Endothelial cell of umbilical vein (primary cell): ENCODE data around the gene FAM53B. TPM values are rescaled to one million over a fixed set of nuclear protein-coding genes. Genes with fewer than 3 reads are reported as not detected.

ENCODE experiments used
- BruUV-seq: library from RNA; stranded (reverse); fragments of 400-500 nt; replicated peaks from 2 replicates; lab custom pipeline; 2021; lab: Mats Ljungman, UMichigan
- CTCF ChIA-PET: fragments of 300-600, 350-600 bp; sonication (Branson Sonifier 250); formaldehyde crosslinking; loops from one replicate; lab custom pipeline; 2021; ENCODE audit warnings: antibody characterized with exemption, inconsistent platforms; lab: Charles Lee
- POLR2A ChIA-PET: fragments of 300-600, 350-600 bp; sonication (Branson Sonifier 250); formaldehyde crosslinking; loops from one replicate; lab custom pipeline; 2021; ENCODE audit warnings: antibody characterized with exemption, inconsistent platforms; lab: Charles Lee
- DNase-seq: peaks from one replicate; pipeline ENCODE4 v3.0.0-alpha.2; 2011; ENCODE audit warnings: low read depth, low spot score
- FAIRE-seq: peaks from 2 replicates; lab custom pipeline; 2011; peaks lifted over from hg19 to GRCh38; lab: Jason Lieb, UNC
- H2AFZ ChIP-seq: 2 replicates; pipeline ENCODE4 v1.6.0; 2012; ENCODE audit warnings: low read depth, low read length, control low read depth, inconsistent platforms
- H3K27ac ChIP-seq: 2 replicates; pipeline ENCODE4 v1.5.1; 2011; ENCODE audit warnings: low read depth, mild to moderate bottlenecking, control low read depth, low read length, moderate library complexity; ENCODE audit not compliant: insufficient read depth
- H3K27me3 ChIP-seq, 2 experiments: 2 replicates each; pipeline versions ENCODE4 v1.6.0 to v1.6.1; 2011; ENCODE audit warnings: low read length in 2 of 2, mixed read lengths in 1 of 2; ENCODE audit not compliant: control insufficient read depth in 2 of 2, insufficient read depth in 2 of 2
- H3K36me3 ChIP-seq, 2 experiments: 2 replicates in 1 of 2; 3 replicates in 1 of 2; pipeline ENCODE4 v1.5.1; 2011; ENCODE audit warnings: low read length in 2 of 2, mild to moderate bottlenecking in 1 of 2, moderate library complexity in 1 of 2; ENCODE audit not compliant: control insufficient read depth in 2 of 2, insufficient read depth in 2 of 2; ENCODE audit errors: extremely low read depth in 1 of 2
- H3K4me1 ChIP-seq: 3 replicates; pipeline ENCODE4 v1.5.1; 2011; ENCODE audit warnings: mild to moderate bottlenecking, low read length; ENCODE audit not compliant: control insufficient read depth, insufficient read depth; ENCODE audit errors: extremely low read depth
- H3K4me2 ChIP-seq: 2 replicates; pipeline ENCODE4 v1.6.1; 2011; ENCODE audit warnings: low read length, control low read depth, mixed read lengths; ENCODE audit not compliant: insufficient read depth
- H3K4me3 ChIP-seq, 3 experiments: fragments of 200-600 bp in 1 of 3; sonication (generic), shearing (Covaris generic) in 1 of 3; replicated peaks in 1 of 3; 2 replicates each; pipeline ENCODE4 v1.5.1; 2011 to 2016; ENCODE audit warnings: control low read depth in 3 of 3, low read length in 3 of 3, mild to moderate bottlenecking in 2 of 3, inconsistent platforms in 1 of 3, low read depth in 1 of 3, moderate library complexity in 1 of 3; ENCODE audit not compliant: insufficient read depth in 1 of 3
- H3K79me2 ChIP-seq: 2 replicates; pipeline ENCODE4 v1.6.0; 2012; ENCODE audit warnings: low read length, inconsistent platforms; ENCODE audit not compliant: control insufficient read depth, insufficient read depth
- H3K9ac ChIP-seq: replicated peaks from 2 replicates; pipeline ENCODE3; 2011; ENCODE audit warnings: low read length, control low read depth; ENCODE audit not compliant: insufficient read depth; ENCODE audit errors: extremely low read depth
- H3K9me1 ChIP-seq: replicated peaks from 3 replicates; pipeline ENCODE4 v1.6.0; 2011; ENCODE audit warnings: mild to moderate bottlenecking, low read length; ENCODE audit not compliant: control insufficient read depth, insufficient read depth; ENCODE audit errors: extremely low read depth
- H3K9me3 ChIP-seq: replicated peaks from 2 replicates; pipeline ENCODE4 v1.5.1; 2012; ENCODE audit warnings: low read length, inconsistent platforms; ENCODE audit not compliant: control insufficient read depth, insufficient read depth
- H4K20me1 ChIP-seq: replicated peaks from 2 replicates; pipeline ENCODE3; 2011; ENCODE audit warnings: mild to moderate bottlenecking, low read length; ENCODE audit not compliant: control insufficient read depth, insufficient read depth; ENCODE audit errors: extremely low read depth
- CTCF ChIP-seq, 2 donors: IDR thresholded peaks; 1 replicate in 1 of 2; 2 replicates in 1 of 2; pipeline ENCODE4 v1.5.1; 2011; ENCODE audit warnings: low read length in 2 of 2, mild to moderate bottlenecking in 2 of 2, moderate library complexity in 2 of 2, control low read depth in 1 of 2, inconsistent platforms in 1 of 2, low read depth in 1 of 2; ENCODE audit not compliant: insufficient read depth in 1 of 2; ENCODE audit errors: extremely low read depth in 1 of 2
- EZH2 ChIP-seq: IDR thresholded peaks from 2 replicates; pipeline ENCODE4 v1.6.1; 2012; ENCODE audit warnings: borderline replicate concordance, low read depth, mild to moderate bottlenecking, moderate library complexity, low read length, inconsistent platforms; ENCODE audit not compliant: severe bottlenecking
- GATA2 ChIP-seq: IDR thresholded peaks from 2 replicates; pipeline ENCODE4 v1.7.0; 2011; ENCODE audit warnings: low read depth, mild to moderate bottlenecking, moderate library complexity, mixed read lengths, low read length; ENCODE audit not compliant: insufficient read length, insufficient read depth
- JUN ChIP-seq: IDR thresholded peaks from 2 replicates; pipeline ENCODE4 v1.6.1; 2011; ENCODE audit warnings: borderline replicate concordance, low read depth; ENCODE audit not compliant: insufficient read length, insufficient read depth
- MAX ChIP-seq: IDR thresholded peaks from 2 replicates; pipeline ENCODE4 v1.6.1; 2011; ENCODE audit not compliant: insufficient read depth, insufficient read length
- MYC ChIP-seq: IDR thresholded peaks from one replicate; pipeline ENCODE4 v1.6.1; 2011; ENCODE audit warnings: mild to moderate bottlenecking, low read depth, low read length
- POLR2A ChIP-seq: IDR thresholded peaks from 2 replicates; pipeline ENCODE4 v1.6.1; 2012; ENCODE audit warnings: low read depth, mild to moderate bottlenecking, control low read depth, low read length
- POLR2AphosphoS5 ChIP-seq: IDR thresholded peaks from 2 replicates; pipeline ENCODE4 v1.6.1; 2012; ENCODE audit warnings: low read depth, mild to moderate bottlenecking, control low read depth, low read length, moderate library complexity; ENCODE audit not compliant: insufficient read depth
- dilution Hi-C: fragments of 300-500 bp; cut with MboI; formaldehyde crosslinking; loops from one replicate; pipeline ENCODE4 v1.15.0; 2019; ENCODE audit warnings: low sequenced_read_pairs; ENCODE audit not compliant: extremely low pct_ligation_motif_present
- intact Hi-C: fragments of 100-400 bp; cut with micrococcal nuclease; formaldehyde crosslinking; loops from one replicate; pipeline ENCODE4 v1.10.0; 2022
- polyA plus RNA-seq, 4 experiments: library from polyadenylated mRNA; depleted of rRNA in 3 of 4; stranded (reverse) in 3 of 4; unstranded in 1 of 4; fragments of >200 nt; gene quantifications; 2 replicates each; pipeline versions ENCODE4 v1.2.1 to v1.2.3, GENCODE V29; 2011 to 2012; ENCODE audit warnings: missing spikeins in 1 of 4
- total RNA-seq: library from RNA; stranded (reverse); gene quantifications from 2 replicates; pipeline ENCODE4 v1.2.3, GENCODE V29; 2021

FAM53B gene
- total and polyA plus RNA-seq, 2 donors (not counting 3 experiments of a cell fraction or from before 2014, with no cell fraction given), result 8.5 to 21.1 TPM

GRCh38 chr10:124743191-124744101 is 732 bp downstream of the FAM53B start:
- intact Hi-C loops (loop anchor here (1.0 to 5.0 kb wide), 4 partner anchors 47 to 326 kb away; partner anchors contain the start of genes EEF1AKMT2 and OAT), dilution Hi-C loops (no loop called here)
- peak overlapping the region; percentile 74 to 93 (median 82) for H3K4me3 ChIP-seq
- ChIA-PET POLR2A (no interaction called here), CTCF (interaction anchor here (0.5 to 4.7 kb wide), 19 partner anchors 9 to 213 kb away, joined by 3 to 226 read pairs (median 4); partner anchors contain the start of gene EEF1AKMT2)
- H3K27me3 ChIP-seq, result no peaks in the 10 kb centered on the region
- no peak for TF ChIP-seq MAX
- TF ChIP-seq GATA2, result no peak
- TF ChIP-seq EZH2, result no peak
- no peak for TF ChIP-seq JUN
- TF ChIP-seq CTCF (IDR thresholded peaks at IDR 0.05; ENCODE audit: extremely low read depth in 1 of 2, insufficient read depth in 1 of 2, low read depth in 1 of 2, low read length in 2 of 2), result no peak
- TF ChIP-seq POLR2A, result no peak
- TF ChIP-seq POLR2AphosphoS5, result no peak
- no peak for TF ChIP-seq MYC
- H3K36me3 ChIP-seq, result no peaks in the 10 kb centered on the region
- H3K9ac ChIP-seq, result peak overlapping the region; percentile 72
- H3K4me1 ChIP-seq, result peaks cover 39% of the 10 kb centered on the region
- no peaks in the 10 kb centered on the region for H3K9me1 ChIP-seq
- no peaks in the 10 kb centered on the region for H4K20me1 ChIP-seq
- H3K79me2 ChIP-seq, result peaks cover 17% of the 10 kb centered on the region
- H2AFZ ChIP-seq, result peak overlapping the region; percentile 77
- peak; percentile 48 for DNase-seq
- peak overlapping the region; percentile 38 for H3K4me2 ChIP-seq
- no peaks in the 10 kb centered on the region for H3K9me3 ChIP-seq
- no peak for FAIRE-seq
- H3K27ac ChIP-seq, result peak overlapping the region; percentile 44
- no TSS peak for BruUV-seq
